ENCODE data around the gene SLC3A2. TPM values are rescaled to one million over a fixed set of nuclear protein-coding genes. Genes with fewer than 3 reads are reported as not detected.
"Not testable (repeated sequence)": the region's sequence is repeated elsewhere in the genome, so short reads cannot be mapped to it uniquely, and the experiment has no call there.

Gene SLC3A2
- total and polyA plus RNA-seq, 8 donors, result 131 to 228 (median 180) TPM

DNA sequence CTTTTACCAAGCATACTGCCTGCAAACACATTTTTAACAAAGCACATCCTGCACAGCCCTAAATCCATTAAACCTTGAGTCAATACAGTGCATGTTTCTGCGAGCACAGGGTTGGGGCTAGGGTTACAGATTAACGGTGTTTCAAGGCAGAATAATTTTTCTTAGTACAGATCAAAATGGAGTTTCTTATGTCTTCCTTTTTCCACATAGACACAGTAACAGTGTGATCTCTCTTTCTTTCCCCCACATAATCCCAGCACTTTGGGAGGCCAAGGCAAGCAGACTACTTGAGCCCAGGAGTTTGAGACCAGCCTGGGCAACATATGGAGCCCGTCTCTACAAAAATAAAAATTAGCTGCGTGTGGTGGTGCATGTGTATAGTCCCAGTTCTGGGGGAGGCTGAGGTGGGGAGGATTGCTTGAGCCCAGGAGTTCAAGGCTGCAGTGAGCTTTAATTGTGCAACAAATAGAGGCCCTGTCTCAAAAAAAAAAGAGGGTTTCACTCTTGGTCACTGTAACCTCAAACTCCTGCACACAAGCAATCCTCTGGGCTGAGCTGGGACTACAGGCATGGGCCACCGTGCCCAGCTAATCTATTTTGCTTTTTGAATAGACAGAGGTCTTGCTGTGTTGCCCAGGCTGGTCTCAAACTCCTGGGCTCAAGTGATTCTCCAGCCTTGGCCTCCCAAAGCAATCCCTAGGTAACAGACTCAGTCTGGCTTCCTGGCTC is 19.7 kb upstream of the SLC3A2 start:
- TF ChIP-seq, protein P1, sequence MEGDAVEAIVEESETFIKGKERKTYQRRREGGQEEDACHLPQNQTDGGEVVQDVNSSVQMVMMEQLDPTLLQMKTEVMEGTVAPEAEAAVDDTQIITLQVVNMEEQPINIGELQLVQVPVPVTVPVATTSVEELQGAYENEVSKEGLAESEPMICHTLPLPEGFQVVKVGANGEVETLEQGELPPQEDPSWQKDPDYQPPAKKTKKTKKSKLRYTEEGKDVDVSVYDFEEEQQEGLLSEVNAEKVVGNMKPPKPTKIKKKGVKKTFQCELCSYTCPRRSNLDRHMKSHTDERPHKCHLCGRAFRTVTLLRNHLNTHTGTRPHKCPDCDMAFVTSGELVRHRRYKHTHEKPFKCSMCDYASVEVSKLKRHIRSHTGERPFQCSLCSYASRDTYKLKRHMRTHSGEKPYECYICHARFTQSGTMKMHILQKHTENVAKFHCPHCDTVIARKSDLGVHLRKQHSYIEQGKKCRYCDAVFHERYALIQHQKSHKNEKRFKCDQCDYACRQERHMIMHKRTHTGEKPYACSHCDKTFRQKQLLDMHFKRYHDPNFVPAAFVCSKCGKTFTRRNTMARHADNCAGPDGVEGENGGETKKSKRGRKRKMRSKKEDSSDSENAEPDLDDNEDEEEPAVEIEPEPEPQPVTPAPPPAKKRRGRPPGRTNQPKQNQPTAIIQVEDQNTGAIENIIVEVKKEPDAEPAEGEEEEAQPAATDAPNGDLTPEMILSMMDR (IDR thresholded peaks at IDR 0.05), result no peak
- H3K4me1 ChIP-seq, result peaks cover 3 to 31% of the 10 kb centered on the region in 2 donors
- no peaks in the 10 kb centered on the region for H3K27me3 ChIP-seq
- ATAC-seq (no peak), DNase-seq (no peak)
- intact Hi-C loops (cut with DNase I), result no loop called here
- H3K27ac ChIP-seq, result no peak overlapping the region
- no peaks in the 10 kb centered on the region for H3K36me3 ChIP-seq
- no peaks in the 10 kb centered on the region for H3K9me3 ChIP-seq
- H3K4me3 ChIP-seq, result no peak overlapping the region

DNA sequence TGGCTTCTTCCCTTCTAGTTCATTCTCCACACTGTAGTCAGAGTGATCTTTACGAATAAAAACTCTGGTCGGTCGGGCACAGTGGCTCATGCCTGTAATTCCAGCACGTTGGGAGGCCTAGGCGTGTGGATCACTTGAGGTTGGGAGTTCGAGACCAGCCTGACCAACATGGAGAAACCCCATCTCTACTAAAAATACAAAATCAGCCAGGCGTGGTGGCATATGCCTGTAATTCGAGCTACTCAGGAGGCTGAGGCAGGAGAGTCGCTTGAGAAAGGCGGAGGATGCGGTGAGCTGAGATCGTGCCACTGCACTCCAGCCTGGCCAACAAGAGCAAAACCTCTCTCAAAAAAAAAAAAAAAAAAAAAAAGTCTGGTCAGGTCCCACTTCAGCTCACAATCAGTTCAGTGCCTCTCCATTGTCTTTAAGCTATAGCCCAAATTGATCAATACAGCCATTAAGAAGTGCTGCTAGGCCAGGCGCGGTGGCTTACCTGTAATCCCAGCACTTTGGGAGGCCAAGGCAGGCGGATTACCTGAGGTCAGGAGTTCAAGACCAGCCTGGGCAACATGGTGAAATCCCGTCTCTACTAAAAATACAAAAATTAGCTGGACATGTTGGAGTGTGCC is 19.0 kb upstream of the SLC3A2 start:
- H3K27ac ChIP-seq; H3K4me3 ChIP-seq; intact Hi-C loops (cut with DNase I); H3K36me3 ChIP-seq; DNase-seq; H3K9me3 ChIP-seq; H3K27me3 ChIP-seq; ATAC-seq: not testable (repeated sequence)
- H3K4me1 ChIP-seq, result peaks cover 3 to 24% of the 10 kb centered on the region in 2 donors

DNA sequence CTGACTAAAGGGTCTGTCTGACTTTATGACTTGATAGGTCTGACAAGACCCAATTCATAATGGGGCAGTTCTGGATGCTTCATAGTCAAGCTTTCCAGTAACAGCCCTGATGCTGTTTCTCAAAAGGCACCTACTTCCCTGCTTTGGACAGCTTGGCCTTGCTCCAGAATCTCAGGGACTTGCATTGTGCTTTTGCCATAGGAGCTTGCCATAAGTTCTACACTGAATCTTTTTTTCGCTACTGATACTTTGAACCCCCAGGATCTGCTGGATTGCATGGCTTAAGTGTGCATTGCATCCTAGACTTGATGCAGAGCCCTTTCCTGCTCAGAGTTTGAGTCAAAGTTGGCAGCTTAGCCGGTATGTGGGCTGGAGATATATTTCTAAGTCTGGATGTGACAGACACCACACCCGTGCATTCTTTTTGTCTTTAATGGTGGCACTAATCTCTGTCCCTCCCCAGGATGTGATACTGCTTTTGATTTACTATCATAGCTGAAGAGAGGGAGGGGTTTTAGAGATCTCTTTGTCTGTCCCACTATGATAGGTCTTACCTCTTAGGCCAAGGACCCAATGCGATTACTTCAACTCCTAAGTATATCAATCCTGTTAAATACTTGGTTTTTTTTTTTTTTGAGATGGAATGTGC is 16.9 kb upstream of the SLC3A2 start:
- ATAC-seq (no peak), DNase-seq (no peak)
- H3K36me3 ChIP-seq, result no peaks in the 10 kb centered on the region
- no peak overlapping the region for H3K27ac ChIP-seq
- no peaks in the 10 kb centered on the region for H3K9me3 ChIP-seq
- H3K4me3 ChIP-seq, result no peak overlapping the region
- TF ChIP-seq, protein P1 (IDR thresholded peaks at IDR 0.05), result no peak
- H3K4me1 ChIP-seq, result peaks cover 0 to 7% of the 10 kb centered on the region in 2 donors
- no peaks in the 10 kb centered on the region for H3K27me3 ChIP-seq
- intact Hi-C loops (cut with DNase I), result no loop called here

DNA sequence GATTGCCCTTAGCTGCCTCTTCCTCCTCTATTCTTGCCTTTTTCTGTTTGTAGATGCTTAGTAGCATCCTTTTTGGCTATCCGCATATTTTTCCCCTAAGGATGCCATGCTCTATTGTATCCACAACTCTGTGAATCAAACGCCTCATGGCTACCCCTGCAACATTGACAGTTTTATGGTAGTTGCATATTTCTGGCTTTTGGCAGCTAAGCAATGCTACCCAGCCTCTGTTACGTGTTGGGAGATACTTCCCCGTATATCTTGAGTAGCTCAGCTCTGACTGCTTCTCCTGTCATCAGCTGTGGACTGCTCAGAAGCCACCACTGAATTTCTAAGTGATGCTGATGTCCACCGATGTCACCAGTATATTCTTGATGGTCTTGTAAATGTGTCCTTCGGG is 15.1 kb upstream of the SLC3A2 start:
- Histone ChIP-seq H3K36me3 (no peaks in the 10 kb centered on the region), H3K4me1 (peaks cover 0 to 7% of the 10 kb centered on the region in 2 donors), H3K4me3 (no peak overlapping the region), H3K27me3 (no peaks in the 10 kb centered on the region), H3K27ac (no peak overlapping the region), H3K9me3 (no peaks in the 10 kb centered on the region)
- DNase-seq, result no peak
- no peak for ATAC-seq
- intact Hi-C loops (cut with DNase I), result no loop called here
- TF ChIP-seq, protein P1 (IDR thresholded peaks at IDR 0.05), result no peak

DNA sequence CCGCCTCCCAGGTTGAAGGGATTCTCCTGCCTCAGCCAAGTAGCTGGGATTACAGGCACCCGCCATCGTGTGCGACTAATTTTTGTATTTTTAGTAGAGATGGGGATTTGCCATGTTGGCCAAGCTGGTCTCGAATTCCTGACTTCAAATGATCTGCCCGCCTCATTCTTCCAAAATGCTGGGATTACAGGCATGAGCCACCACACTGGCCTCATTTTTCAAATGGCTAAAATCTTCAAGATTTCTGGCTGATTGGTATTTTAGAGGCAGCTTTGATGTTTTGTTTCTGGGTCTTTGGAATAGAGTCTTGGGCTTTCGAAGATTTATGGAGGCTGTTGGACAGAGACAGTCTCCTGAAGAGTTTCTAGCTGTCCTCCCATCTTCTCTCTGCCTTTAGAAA is 5.8 kb upstream of the SLC3A2 start:
- DNase-seq, result no peak
- TF ChIP-seq, protein P1 (IDR thresholded peaks at IDR 0.05), result no peak
- ATAC-seq, result no peak
- H3K27me3 ChIP-seq, result no peaks in the 10 kb centered on the region
- no peaks in the 10 kb centered on the region for H3K36me3 ChIP-seq
- H3K4me1 ChIP-seq, result peaks cover 6 to 11% of the 10 kb centered on the region in 2 donors
- H3K9me3 ChIP-seq, result no peaks in the 10 kb centered on the region
- H3K4me3 ChIP-seq, result no peak overlapping the region
- H3K27ac ChIP-seq, result no peak overlapping the region
- intact Hi-C loops (cut with DNase I), result no loop called here

Data from left lung (tissue), 10 donors.